ENCODE results near the gene GNB1L. TPM values are rescaled to one million over a fixed set of nuclear protein-coding genes. Genes with fewer than 3 reads are reported as not detected.

GNB1L gene
- total and polyA plus RNA-seq, 2 of the 13 experiments (the other 11 are each of a cell fraction or from before 2014, with no cell fraction given) = 2.5 to 7.4 TPM

DNA sequence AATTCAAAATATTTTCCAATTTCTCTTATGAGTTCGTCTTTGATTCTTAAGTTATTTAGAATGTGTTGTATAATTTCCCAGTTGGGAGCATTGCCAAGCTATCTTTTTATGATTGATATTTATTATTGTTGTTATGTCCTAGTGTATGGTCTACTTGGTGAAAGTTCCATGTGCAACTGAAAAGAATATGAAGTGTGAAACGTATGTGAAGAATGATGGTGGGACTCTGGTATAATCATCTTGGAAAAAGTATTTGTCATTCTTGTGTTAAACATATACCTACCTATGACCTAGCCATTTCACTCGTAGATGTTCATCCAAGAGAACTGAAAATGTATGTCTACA, 12.0 kb upstream of the GNB1L start:
- ATAC-seq (no peak), FAIRE-seq (no peak), DNase-seq (ENCODE audit: low spot score) (no peak)
- Histone ChIP-seq H3K27me3 (ENCODE audit: control insufficient read depth in 1 of 2, insufficient read depth in 2 of 2, low read length in 2 of 2) (no peaks in the 10 kb centered on the region; a peak in 1 of 5 replicates), H3K9me3 (ENCODE audit: low read length) (no peaks in the 10 kb centered on the region), H3K4me3 (replicated peaks in 1 of 3; ENCODE audit: insufficient read depth in 1 of 3, low read depth in 2 of 3, low read length in 3 of 3) (no peak overlapping the region), H3K4me2 (ENCODE audit: low read depth, low read length) (no peak overlapping the region), H3K36me3 (replicated peaks in 1 of 2; ENCODE audit: control insufficient read depth in 1 of 2, insufficient read depth in 2 of 2, low read length in 2 of 2) (no peaks in the 10 kb centered on the region), H2AFZ (ENCODE audit: low read length) (no peak overlapping the region), H3K4me1 (ENCODE audit: insufficient read depth, low read length) (peaks cover 31% of the 10 kb centered on the region), H3K9ac (ENCODE audit: insufficient read depth, low read depth, low read length) (no peak overlapping the region), H3K27ac (ENCODE audit: extremely low read length, insufficient read depth, low read length) (no peak overlapping the region), H3K79me2 (ENCODE audit: insufficient read depth, low read length) (no peaks in the 10 kb centered on the region), H4K20me1 (ENCODE audit: insufficient read depth, low read length) (no peaks in the 10 kb centered on the region)
- 57% methylated on average over 3 of the region's 3 CpGs for WGBS (ENCODE audit: low lambda C conversion rate)
- ChIA-PET CTCF (ENCODE audit: low intra/inter-chr PET ratio, low total read pairs) (no interaction called here), POLR2A (interaction anchor here (1.7 kb wide), 1 partner anchor 11 kb away, joined by 6 read pairs; no protein-coding TSS in a partner anchor)
- intact Hi-C loops (cut with micrococcal nuclease; ENCODE audit: unreplicated experiment) (no loop called here), in situ Hi-C loops (cut with HindIII; ENCODE audit: extremely low pct_ligation_motif_present, low pct_unique_long_range_greater_than_20kb) (no loop called here)
- TF ChIP-seq RARA (CRISPR knock-in tag; IDR thresholded peaks at IDR 0.05) (no peak), ZNF441 (CRISPR knock-in tag; IDR thresholded peaks at IDR 0.05; ENCODE audit: borderline replicate concordance) (no peak)
- no TSS peak for BruUV-seq (replicated peaks)

DNA sequence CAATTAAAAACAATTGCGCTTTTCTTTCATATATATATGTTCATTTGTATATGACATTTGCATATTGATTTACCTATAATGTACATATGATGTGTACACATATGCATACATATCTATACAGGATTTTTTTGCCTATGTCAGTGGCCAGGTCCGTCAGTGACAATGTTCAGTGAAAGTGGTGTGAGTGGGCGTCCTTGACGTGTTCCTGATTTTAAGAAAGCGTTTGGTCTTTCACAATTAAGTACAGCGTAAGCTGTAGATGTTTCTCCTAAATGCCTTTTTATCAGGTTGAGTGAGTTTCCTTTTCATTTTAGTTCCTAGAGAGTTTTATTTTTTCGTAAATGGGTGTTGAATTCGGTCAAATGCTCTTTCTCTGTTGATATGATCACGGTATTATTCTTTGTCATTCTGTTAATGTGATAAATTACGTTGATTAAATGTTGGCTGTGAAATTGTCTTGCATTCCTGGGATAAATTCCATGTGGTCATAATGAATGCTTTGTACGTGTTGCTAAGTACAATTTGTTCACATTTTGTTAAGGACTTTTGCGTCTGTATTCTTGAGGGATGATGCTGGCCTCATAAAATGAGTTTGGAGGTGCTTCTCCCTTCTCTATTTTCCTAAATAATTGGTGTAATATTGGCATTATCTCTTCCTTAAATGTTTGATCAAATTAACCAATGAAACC, 10.6 kb upstream of the GNB1L start:
- BruUV-seq (replicated peaks) = no TSS peak
- no peak overlapping the region for H2AFZ ChIP-seq (ENCODE audit: low read length)
- no peaks in the 10 kb centered on the region for H4K20me1 ChIP-seq (ENCODE audit: insufficient read depth, low read length)
- TF ChIP-seq SMARCC2 (IDR thresholded peaks at IDR 0.05) (no peak), FOXC1 (CRISPR knock-in tag; IDR thresholded peaks at IDR 0.05; ENCODE audit: borderline replicate concordance) (no peak), ZNF446 (CRISPR knock-in tag; IDR thresholded peaks at IDR 0.05) (no peak), FOXK2 (IDR thresholded peaks at IDR 0.05) (no peak)
- TF ChIP-seq, protein P1, sequence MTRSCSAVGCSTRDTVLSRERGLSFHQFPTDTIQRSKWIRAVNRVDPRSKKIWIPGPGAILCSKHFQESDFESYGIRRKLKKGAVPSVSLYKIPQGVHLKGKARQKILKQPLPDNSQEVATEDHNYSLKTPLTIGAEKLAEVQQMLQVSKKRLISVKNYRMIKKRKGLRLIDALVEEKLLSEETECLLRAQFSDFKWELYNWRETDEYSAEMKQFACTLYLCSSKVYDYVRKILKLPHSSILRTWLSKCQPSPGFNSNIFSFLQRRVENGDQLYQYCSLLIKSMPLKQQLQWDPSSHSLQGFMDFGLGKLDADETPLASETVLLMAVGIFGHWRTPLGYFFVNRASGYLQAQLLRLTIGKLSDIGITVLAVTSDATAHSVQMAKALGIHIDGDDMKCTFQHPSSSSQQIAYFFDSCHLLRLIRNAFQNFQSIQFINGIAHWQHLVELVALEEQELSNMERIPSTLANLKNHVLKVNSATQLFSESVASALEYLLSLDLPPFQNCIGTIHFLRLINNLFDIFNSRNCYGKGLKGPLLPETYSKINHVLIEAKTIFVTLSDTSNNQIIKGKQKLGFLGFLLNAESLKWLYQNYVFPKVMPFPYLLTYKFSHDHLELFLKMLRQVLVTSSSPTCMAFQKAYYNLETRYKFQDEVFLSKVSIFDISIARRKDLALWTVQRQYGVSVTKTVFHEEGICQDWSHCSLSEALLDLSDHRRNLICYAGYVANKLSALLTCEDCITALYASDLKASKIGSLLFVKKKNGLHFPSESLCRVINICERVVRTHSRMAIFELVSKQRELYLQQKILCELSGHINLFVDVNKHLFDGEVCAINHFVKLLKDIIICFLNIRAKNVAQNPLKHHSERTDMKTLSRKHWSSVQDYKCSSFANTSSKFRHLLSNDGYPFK (CRISPR knock-in tag; IDR thresholded peaks at IDR 0.05; ENCODE audit: borderline replicate concordance) = no peak
- WGBS (ENCODE audit: low lambda C conversion rate) = 83% methylated on average over 12 of the region's 12 CpGs
- FAIRE-seq (no peak), ATAC-seq (no peak), DNase-seq (ENCODE audit: low spot score) (no peak)
- no peak overlapping the region for H3K4me2 ChIP-seq (ENCODE audit: low read depth, low read length)
- H3K79me2 ChIP-seq (ENCODE audit: insufficient read depth, low read length) = no peaks in the 10 kb centered on the region
- ChIA-PET CTCF (ENCODE audit: low intra/inter-chr PET ratio, low total read pairs) (no interaction called here), POLR2A (interaction anchor here (1.2 kb wide), 1 partner anchor 10 kb away, joined by 5 read pairs; no protein-coding TSS in a partner anchor)
- peaks cover 18% of the 10 kb centered on the region for H3K4me1 ChIP-seq (ENCODE audit: insufficient read depth, low read length)
- H3K27ac ChIP-seq (ENCODE audit: extremely low read length, insufficient read depth, low read length) = no peak overlapping the region
- no peaks in the 10 kb centered on the region; a peak in 1 of 5 replicates for H3K27me3 ChIP-seq (ENCODE audit: control insufficient read depth in 1 of 2, insufficient read depth in 2 of 2, low read length in 2 of 2)
- in situ Hi-C loops (cut with HindIII; ENCODE audit: extremely low pct_ligation_motif_present, low pct_unique_long_range_greater_than_20kb) (no loop called here), intact Hi-C loops (cut with micrococcal nuclease; ENCODE audit: unreplicated experiment) (no loop called here)
- H3K9ac ChIP-seq (ENCODE audit: insufficient read depth, low read depth, low read length) = no peak overlapping the region
- no peaks in the 10 kb centered on the region for H3K9me3 ChIP-seq (ENCODE audit: low read length)
- H3K36me3 ChIP-seq (replicated peaks in 1 of 2; ENCODE audit: control insufficient read depth in 1 of 2, insufficient read depth in 2 of 2, low read length in 2 of 2) = no peaks in the 10 kb centered on the region
- H3K4me3 ChIP-seq (replicated peaks in 1 of 3; ENCODE audit: insufficient read depth in 1 of 3, low read depth in 2 of 3, low read length in 3 of 3) = no peak overlapping the region

Measured in HepG2 (cell line).